ENCODE measurements around the gene FMN1.
"Not testable (repeated sequence)": the region's sequence is repeated elsewhere in the genome, so short reads cannot be mapped to it uniquely, and the experiment has no call there.

FMN1 gene

DNA sequence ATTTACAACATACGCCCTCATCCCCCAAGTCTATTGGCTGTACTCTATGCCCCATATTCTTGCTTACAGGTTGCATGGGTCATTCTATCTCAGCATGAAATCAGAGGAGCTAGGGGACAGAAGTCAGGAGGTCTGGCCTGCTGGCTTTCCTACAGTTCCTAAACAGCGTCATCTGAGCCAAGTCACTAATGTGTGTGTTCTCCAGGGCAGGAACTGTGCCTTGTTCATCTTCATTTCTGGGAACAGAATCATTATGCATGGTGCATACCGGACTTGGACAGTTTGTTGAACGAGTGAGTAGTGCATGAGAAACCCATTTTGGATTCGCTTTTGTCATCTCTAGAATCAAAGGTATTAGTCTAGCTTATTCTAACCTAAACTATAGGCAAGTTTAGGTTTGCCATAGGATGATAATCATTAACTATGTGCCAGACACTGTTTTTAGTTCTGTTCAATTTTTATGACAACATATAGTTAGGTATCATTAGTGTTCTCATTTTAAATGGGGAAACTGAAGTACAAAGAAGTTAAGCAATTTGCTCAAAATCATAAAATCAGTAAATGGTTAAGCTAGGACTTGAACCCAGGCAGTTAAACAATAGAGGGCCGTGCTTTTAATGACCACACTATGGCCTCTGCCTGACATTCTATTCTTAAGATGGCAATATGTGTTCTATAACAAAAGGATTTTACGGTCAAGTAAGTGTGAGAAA is 105.2 kb downstream of the FMN1 start:
- no peak for DNase-seq

DNA sequence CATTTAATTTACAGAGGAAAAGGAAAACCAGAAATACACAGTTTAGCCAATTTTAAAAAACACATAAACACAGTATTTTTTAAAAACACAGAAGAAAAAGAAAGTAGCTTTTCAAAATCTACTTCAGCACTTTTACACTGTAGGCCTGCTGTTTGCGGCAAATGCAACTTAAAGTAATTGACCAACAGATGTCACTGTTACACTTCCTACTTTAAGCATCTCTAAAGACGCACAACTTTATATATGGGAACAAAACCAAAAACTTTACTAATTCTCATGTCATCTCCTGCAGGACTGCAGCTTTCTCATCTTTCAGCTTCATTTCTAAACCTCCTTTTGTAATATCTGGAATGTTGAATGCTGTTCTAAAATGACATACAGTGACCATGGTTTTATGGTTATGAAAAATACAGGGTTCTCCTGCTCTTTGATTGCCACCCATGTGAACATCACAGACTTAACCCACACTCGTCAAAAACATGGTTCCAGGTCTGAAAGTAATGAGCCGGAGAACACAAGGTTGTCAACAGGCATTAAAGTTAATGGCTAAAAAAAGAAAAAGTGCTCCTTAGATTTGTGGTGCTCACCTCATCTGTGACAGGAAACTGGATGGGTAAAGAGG is 107.9 kb downstream of the FMN1 start:
- DNase-seq = no peak

GRCh38 chr15:33084661-33085060 is 109.9 kb downstream of the FMN1 start:
- DNase-seq = no peak

- DNase-seq = no peak
Observed at GRCh38 chr15:33083232-33084081, 111.1 kb downstream of the FMN1 start.

GRCh38 chr15:33080006-33080405 is 114.5 kb downstream of the FMN1 start:
- no peak for DNase-seq

DNA sequence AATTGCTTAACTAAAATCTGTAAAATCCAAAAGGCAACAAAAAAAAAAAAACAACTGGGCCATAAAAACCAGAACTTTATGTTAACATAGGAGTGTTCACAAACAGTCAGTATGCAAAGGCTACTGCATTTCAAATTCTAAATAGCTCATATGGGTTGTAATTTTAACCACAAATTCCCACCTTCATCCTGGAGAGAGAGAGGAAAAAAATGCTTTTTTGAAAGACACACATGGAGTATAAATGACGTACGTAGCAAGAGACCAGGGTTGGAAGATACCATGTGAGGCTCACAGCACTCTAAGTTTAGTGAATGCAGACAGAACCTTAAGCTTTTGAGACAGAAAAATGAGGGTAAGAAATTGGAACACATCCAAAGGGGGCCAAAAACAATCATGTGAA is 115.9 kb downstream of the FMN1 start:
- no peak for DNase-seq

DNA sequence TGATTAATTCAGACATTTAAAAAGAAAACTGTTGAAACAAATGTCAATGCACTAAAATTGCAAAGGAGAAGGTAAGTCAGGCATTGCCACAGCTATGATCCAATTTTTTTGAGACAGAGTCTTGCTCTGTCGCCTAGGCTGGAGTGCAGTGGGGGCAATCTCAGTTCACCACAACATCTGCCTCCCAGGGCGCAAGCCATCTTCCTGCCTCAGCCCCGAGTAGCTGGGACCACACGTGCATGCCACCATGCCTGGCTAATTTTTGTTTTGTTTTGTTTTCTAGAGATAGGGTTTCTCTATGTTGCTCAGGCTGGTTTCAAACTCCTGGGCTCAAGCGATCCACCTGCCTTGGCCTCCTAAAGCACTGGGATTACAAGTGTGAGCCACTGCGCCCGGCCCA is 117.6 kb downstream of the FMN1 start:
- DNase-seq = no peak

GRCh38 chr15:33074942-33075341 is 119.6 kb downstream of the FMN1 start:
- no peak for DNase-seq

DNA sequence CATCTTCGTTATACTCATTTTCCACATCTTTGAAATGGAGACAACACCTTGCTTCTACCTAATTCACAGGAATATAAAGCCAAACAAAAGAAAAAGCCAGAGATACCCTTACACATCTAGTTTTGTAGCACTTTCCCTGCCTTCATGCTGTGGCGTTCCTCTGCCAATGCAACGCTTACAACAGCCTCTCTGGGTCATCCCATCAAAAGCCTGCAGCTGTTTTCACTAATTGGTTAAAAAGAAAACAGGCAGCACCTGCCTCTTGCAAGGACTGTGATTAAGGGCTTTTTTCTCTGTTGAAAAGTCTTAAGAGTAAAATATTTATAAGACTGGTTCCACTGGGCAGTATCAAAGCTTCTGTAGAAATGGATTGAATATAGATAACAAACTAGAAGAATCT is 120.3 kb downstream of the FMN1 start:
- no peak for DNase-seq

- no peak for DNase-seq
Observed at GRCh38 chr15:33071451-33071850, 123.1 kb downstream of the FMN1 start.

DNA sequence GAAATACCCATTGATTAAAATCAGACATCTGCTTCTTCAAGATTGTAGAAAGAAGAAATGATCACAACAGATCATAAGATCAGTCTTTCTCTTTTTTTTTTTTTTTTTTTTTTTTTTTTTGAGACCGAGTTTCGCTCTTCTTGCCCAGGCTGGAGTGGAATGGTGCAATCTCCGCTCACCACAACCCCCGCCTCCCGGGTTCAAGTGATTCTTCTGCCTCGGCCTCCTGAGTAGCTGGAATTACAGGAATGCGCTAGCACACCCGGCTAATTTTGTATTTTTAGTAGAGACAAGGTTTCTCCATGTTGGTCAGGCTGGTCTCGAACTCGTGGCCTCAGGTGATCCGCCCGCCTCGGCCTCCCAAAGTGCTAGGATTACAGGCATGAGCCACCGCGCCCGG is 124.6 kb downstream of the FMN1 start:
- not testable (repeated sequence) for DNase-seq

DNA sequence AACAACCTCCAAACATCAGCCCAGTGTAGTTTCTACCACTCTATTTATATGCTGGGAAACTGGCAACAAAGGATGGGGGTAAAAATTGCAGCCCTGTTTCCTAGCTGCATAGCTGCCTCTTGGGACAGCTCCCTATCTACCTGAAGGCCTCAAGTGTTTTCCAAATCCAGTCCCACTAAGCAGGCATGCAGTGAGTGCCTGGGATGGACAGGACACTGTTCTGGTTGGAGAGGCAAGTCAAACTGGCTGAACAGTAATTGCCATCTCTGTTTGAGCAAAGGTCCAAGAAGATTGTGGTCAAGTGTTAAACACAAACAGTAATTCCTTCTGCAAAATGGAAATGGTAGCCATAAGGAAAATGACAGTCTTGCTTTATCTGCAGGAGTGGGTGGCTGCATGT is 125.4 kb downstream of the FMN1 start:
- DNase-seq = no peak

- DNase-seq = no peak
Observed at GRCh38 chr15:33068511-33068990, 126.0 kb downstream of the FMN1 start.

GRCh38 chr15:33068007-33068481 is 126.5 kb downstream of the FMN1 start:
- no peak for DNase-seq

DNA sequence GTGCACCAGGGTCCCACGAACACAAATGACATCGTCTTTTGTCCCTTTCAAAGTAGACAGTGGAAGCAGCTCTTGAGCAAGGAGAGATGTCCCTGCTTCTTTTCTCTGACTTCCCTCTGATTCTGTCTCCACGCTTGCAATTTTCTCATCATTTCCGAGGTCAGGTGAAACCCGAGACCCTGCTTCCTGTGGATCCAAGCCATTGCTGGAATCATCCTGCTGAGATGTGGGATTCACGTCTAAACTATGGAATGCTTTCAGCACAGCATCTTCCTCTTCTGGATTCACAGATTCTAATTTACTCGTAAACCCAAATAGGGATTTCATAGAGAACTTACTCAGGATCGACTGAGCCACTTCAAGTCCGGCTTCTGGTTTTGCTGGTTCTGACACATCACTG is 127.1 kb downstream of the FMN1 start:
- no peak for DNase-seq

- DNase-seq = no peak
Observed at GRCh38 chr15:33066584-33066983, 127.9 kb downstream of the FMN1 start.

GRCh38 chr15:33064878-33065277 is 129.6 kb downstream of the FMN1 start:
- DNase-seq = no peak

DNA sequence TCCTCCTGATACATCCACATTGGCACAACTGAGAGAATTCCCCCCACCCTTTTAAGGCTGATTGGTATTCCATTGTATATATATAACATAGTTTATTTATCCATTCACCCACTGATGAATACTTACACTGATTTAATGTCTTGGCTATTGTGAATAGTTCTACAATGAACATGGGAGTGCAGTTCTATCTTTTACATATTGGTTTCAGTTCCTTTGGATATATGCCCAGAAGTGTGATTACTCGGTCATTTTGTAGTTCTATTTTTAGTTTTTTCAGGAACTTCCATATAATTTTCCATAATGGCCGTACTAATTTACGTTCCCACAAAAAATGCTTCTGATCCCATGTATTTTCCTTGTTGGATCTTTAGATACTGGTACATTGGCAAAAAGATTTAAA is 135.3 kb downstream of the FMN1 start:
- DNase-seq = no peak

DNA sequence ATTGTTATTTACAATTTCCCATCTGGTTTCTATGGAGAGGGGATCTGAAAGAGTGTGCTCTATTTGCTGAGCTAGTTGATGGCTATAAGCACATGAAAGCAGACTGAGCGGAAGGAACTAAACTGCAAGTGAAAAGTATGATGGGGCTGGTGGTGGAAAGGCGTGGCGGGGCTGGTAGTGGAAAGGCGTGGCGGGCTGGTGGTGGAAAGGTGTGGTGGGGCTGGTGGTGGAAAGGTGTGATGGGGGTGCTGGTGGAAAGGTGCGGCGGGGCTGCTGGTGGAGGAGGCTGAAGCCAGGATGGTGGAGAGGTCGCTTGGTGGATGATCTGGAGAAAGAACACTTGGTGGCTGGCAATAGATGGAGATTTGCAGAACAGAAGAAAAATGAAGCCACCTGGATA is 136.7 kb downstream of the FMN1 start:
- no peak for DNase-seq

DNA sequence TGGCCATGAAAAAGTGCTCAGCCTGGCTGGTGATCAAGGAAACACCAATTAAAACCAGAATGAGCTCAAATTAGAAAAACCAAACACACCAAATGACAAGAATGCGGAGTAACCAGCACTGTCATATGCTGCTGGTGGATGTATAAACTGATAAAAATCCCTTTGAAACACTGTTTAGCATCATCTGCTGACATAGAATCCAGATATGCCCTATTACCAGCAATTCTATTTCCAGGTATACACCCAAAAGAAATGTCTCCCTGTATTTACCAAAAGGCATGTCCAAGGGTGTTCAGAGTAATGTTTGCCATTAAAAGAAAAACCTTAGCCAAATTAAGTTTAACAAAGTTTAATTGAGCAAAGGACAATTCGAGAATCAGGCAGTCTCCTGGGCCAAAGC is 138.6 kb downstream of the FMN1 start:
- DNase-seq = no peak

GRCh38 chr15:33051528-33051927 is 143.0 kb downstream of the FMN1 start:
- no peak for DNase-seq

DNA sequence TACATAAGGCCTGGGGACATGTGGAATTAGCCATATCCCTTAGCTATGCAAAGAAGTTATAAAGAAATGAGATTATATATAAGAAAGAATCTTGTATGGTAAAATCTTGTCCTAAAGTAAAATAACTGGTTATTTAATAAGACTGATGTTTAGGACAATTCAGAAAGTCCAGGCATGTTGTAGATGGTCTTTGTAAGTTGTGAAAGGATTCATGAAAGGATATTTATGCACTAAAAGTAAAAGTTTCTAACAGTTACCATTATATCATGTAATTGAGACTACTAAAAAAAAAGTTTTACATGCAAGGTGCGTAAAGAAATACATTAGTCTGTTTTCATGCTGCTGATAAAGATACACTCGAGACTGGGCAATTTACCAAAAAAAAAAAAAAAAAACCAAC is 146.3 kb downstream of the FMN1 start:
- DNase-seq = no peak

- DNase-seq = no peak
Observed at GRCh38 chr15:33047077-33047476, 147.4 kb downstream of the FMN1 start.

DNA sequence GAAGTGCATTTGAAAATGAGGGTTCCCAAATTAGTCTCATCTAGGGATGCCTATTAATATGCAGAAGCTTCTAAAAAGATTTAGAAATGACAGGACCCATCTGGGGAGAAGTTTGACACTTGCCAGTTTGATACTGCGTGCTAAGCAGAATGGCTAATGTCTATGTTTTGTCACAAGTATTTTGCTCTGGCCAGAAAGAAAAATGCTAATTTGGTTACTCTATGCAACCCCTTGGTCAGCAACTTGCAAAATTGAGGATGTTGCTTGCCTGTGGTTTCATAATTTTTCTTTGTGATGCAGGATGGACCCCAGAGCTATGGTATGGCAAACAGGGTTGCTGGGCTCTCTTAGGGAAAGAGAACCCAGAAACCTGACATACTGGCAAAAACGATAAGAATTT is 148.2 kb downstream of the FMN1 start:
- no peak for DNase-seq
